Epithelial cell of prostate (primary cell): ENCODE results near the gene AP4S1.
A peak's percentile ranks its signal among the peaks of the same experiment; 100 is the strongest.
"Not testable (repeated sequence)": the region's sequence is repeated elsewhere in the genome, so short reads cannot be mapped to it uniquely, and the experiment has no call there.

Experiments
- DNase-seq: peaks from one replicate; pipeline ENCODE4 v3.0.0-alpha.2; 2011; ENCODE audit warnings: low read depth, low spot score
- H3K27ac ChIP-seq: fragments of 450-650 bp; 2 replicates; pipeline ENCODE4 v1.5.1; 2017; ENCODE audit warnings: mild to moderate bottlenecking

The AP4S1 gene

GRCh38 chr14:31038521-31039166, 13.2 kb downstream of the AP4S1 start:
- H3K27ac ChIP-seq, result no peak overlapping the region
- no peak for DNase-seq

- H3K27ac ChIP-seq, result no peak overlapping the region
- DNase-seq, result no peak
Observed at GRCh38 chr14:31042300-31042699, 16.9 kb downstream of the AP4S1 start.

- not testable (repeated sequence) for H3K27ac ChIP-seq
Observed at GRCh38 chr14:31042893-31043292, 17.4 kb downstream of the AP4S1 start.

GRCh38 chr14:31043379-31043778, 17.9 kb downstream of the AP4S1 start:
- no peak overlapping the region for H3K27ac ChIP-seq
- no peak for DNase-seq

More at GRCh38 chr14:31042893-31043292, 17.4 kb downstream of the AP4S1 start:
- DNase-seq, result not testable (repeated sequence)

GRCh38 chr14:31045501-31046080, 20.1 kb downstream of the AP4S1 start:
- no peak for DNase-seq
- no peak overlapping the region for H3K27ac ChIP-seq

GRCh38 chr14:31047503-31047902, 22.1 kb downstream of the AP4S1 start:
- H3K27ac ChIP-seq, result no peak overlapping the region
- no peak for DNase-seq

GRCh38 chr14:31051023-31051422, 25.6 kb downstream of the AP4S1 start:
- DNase-seq, result no peak
- H3K27ac ChIP-seq, result no peak overlapping the region

- DNase-seq, result no peak
- no peak overlapping the region for H3K27ac ChIP-seq
Observed at GRCh38 chr14:31051511-31051910, 26.1 kb downstream of the AP4S1 start.

- not testable (repeated sequence) for DNase-seq, H3K27ac ChIP-seq
Observed at GRCh38 chr14:31052905-31053586, 27.6 kb downstream of the AP4S1 start.

- H3K27ac ChIP-seq, result peak overlapping the region; percentile 100
- DNase-seq, result no peak
Observed at GRCh38 chr14:31057035-31057434, 31.6 kb downstream of the AP4S1 start.

- peak overlapping the region; percentile 100 for H3K27ac ChIP-seq
- no peak for DNase-seq
Observed at GRCh38 chr14:31057701-31058364, 32.4 kb downstream of the AP4S1 start.

- DNase-seq, result peak; percentile 41
- peak overlapping the region; percentile 100 for H3K27ac ChIP-seq
Observed at GRCh38 chr14:31059152-31059924, 33.9 kb downstream of the AP4S1 start.

- H3K27ac ChIP-seq, result peak overlapping the region; percentile 100
- no peak for DNase-seq
Observed at GRCh38 chr14:31060253-31060875, 34.9 kb downstream of the AP4S1 start.

GRCh38 chr14:31062908-31063307, 37.5 kb downstream of the AP4S1 start:
- not testable (repeated sequence) for H3K27ac ChIP-seq, DNase-seq

GRCh38 chr14:31068235-31068634, 42.8 kb downstream of the AP4S1 start:
- H3K27ac ChIP-seq, result no peak overlapping the region
- no peak for DNase-seq

- no peak overlapping the region for H3K27ac ChIP-seq
- DNase-seq, result no peak
Observed at GRCh38 chr14:31069343-31069742, 43.9 kb downstream of the AP4S1 start.

GRCh38 chr14:31070431-31070830, 45.0 kb downstream of the AP4S1 start:
- DNase-seq, result no peak

GRCh38 chr14:31071151-31071550, 45.7 kb downstream of the AP4S1 start:
- no peak for DNase-seq
- H3K27ac ChIP-seq, result peak overlapping the region; percentile 66

More at GRCh38 chr14:31070431-31070830, 45.0 kb downstream of the AP4S1 start:
- H3K27ac ChIP-seq, result peak overlapping the region; percentile 66

GRCh38 chr14:31075144-31075543, 49.7 kb downstream of the AP4S1 start:
- H3K27ac ChIP-seq, result no peak overlapping the region
- DNase-seq, result no peak

- H3K27ac ChIP-seq, result no peak overlapping the region
- no peak for DNase-seq
Observed at GRCh38 chr14:31078766-31079165, 53.3 kb downstream of the AP4S1 start.
